Hematopoietic multipotent progenitor cell (in vitro differentiated cells): ENCODE measurements around the gene TFF2. TPM values are rescaled to one million over a fixed set of nuclear protein-coding genes. Genes with fewer than 3 reads are reported as not detected.
A peak's percentile ranks its signal among the peaks of the same experiment; 100 is the strongest.

ENCODE experiments used
- DNase-seq, 3 donors: peaks; one replicate each; pipeline ENCODE4 v3.0.0-alpha.2; 2011 to 2015; ENCODE audit warnings: low read depth in 2 of 3, low spot score in 2 of 3
- total RNA-seq: library from RNA; depleted of rRNA; stranded (reverse); fragments of >200 nt; gene quantifications from one replicate; pipeline ENCODE4 v1.2.3, GENCODE V29; 2012

The TFF2 gene
- total RNA-seq, 1 donor: not detected

DNA sequence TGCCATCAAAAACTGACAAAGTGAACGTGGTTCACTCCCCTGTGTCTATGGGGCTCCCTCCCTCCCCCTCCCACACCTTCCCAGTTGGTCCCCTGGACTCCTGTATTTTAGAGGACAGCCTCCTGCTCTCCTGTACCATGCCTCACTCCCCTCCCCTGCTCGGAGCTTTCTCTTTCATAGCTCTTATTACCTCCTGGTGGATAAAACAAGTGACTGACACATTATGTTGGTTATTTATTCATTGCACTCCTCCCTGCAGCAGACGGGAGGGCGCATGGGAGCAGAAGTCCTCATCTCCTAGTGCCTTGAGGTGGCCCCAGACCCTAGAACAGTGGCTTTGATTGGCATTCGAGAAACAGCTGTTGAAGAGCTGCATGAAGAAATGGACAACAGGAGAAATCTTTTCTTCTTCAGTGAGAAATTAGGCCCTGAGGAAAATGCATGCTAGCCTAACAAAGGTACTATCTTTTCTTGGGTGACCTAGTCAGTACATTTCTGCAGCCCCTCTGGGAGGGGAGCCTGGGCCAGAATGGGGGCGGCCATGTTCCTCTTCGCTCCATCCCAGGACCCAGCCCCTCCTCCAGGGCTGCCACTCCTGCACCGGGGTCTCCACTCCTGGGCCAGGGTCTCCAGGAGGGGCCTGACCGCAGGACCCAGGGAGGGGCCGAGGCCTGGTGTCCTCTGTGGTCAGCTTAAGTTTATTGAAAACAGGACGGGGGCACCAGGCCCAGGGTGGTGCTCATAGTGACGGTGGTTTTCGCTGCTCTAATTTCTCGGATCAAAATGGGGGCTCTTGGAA, 16.8 kb upstream of the TFF2 start:
- no peak for DNase-seq

DNA sequence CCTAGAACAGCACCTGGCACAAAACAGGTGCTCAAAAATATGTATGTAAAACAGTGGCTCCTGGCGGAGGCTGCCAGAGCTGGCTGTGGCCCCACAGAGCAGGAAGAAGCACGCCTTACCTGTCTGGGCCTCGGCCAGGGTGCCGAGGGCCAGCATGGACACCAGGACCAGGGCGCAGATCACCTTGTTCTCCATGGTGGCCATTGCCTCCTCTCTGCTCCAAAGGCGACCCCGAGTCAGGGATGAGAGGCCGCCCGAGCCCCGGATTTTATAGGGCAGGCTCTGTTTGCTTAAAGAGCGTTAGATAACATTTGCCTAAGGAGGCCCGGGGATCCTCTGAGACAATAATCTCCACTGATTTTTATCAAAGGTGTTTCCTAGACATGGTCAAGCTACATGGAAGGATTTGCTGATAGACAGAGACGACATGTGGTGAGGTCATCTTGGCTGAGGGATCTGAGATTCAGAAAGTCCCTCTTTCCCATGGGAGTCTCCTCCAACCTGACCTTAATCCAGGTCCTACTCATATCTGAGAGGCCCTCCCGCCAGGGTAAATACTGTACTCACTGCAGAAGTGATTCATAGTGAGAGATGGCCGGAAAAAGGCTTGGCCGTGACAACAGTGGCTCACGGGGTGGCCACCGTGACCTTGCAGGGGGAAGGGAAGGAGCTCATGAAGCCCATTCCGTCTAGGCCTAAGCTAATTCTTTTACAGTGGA, 15.7 kb upstream of the TFF2 start, which contains the start of gene TFF1:
TFF1 (minus strand) TSS at position 244 of the 719 bp plus-strand sequence; CDS start at position 204, 40 bp downstream.
- DNase-seq: no peak

DNA sequence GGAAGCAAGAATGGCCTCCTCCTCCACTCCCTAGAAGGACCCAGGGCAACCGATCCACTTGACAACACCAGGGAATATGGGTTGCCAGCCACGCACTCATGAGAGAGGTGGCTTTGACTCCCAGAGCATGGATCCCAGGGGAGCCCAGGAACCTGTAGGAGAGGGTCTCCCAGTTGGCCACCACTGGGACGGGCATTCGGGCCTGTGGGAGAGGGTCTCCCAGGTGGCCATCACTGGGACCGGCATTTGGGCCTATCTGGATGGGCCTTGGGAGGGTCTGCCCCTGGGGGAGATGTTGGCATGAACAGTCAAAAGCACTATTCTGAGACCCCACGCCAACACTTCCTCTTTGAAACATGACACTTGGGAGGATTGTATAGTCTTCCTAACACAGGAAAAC, 15.0 kb upstream of the TFF2 start:
- DNase-seq: no peak

DNA sequence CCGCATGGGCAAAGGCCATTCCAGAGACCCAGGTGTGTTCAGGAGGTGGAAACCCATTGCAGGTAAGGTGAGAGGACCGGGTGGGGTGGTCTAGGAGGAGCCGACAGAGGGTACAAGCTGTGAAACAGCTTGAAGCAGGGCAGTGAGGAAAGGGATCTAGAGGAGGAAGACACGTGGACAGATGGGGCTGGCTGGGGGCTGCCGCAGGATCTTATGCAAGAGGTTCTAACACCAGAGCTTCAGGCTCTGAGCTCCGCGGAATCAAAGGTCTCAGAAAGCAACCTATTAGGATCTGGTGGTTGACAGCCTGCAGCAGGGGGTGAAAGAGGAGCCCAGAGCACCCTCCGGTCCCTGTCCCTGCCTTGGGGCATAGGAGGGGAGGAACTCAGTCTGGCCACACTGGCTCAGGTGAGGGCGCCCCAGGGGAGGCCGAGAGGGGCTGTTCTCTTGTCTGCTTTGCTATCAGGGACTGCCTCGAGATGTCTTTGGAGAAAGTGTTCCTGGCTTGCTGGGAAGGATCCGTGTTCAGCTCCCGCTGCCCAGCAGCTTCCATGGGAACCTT, 13.6 kb upstream of the TFF2 start:
- DNase-seq: peak in 1 of 3 donors; percentile 41

DNA sequence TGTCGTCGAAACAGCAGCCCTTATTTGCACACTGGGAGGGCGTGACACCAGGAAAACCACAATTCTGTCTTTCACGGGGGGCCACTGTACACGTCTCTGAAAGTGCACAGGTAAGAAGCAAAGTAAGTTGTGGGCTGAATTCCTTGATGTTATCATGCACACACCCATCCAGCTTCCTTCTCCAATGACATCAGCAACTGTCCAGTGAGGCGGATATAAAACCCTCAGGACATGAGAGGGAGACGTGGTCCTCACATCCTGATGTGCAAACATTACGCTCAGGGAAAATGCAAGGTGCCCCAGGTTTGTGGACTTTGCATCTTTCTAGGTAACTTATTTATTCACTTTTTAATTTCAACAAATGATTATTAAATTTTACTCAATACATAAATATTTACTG, 12.5 kb upstream of the TFF2 start:
- DNase-seq: no peak

DNA sequence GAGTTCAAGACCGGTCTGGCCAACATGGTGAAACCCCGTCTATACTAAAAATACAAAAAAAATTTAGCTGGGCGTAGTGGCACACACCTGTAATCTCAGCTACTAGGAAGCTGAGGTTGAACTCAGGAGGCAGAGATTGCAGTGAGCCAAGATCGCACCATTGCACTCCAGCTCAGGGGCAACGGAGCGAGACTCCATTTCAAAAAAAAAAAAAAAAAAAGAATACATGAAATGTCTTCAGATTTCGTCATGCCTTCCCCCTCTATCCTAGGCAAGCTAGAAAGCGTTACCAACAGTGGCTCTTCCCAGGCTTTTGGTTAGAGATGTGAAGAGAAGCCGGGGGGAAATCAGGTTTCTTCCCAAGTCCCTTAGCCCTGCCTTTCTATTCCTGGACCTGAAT, 11.9 kb upstream of the TFF2 start:
- no peak for DNase-seq

DNA sequence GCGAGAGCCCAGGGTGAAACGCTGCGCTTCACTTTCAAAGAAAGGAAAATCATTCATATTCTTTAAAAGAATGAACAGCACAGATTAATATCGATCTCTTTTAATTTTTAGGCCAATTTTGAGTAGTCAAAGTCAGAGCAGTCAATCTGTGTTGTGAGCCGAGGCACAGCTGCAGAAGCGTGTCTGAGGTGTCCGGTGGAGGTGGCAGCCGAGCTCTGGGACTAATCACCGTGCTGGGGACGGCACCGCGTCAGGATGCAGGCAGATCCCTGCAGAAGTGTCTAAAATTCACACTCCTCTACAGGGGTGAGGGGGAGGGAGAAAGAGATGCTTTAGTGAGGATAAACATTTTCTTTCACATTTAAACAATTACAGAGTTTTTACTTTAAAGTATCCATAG, 11.4 kb upstream of the TFF2 start:
- DNase-seq: no peak

DNA sequence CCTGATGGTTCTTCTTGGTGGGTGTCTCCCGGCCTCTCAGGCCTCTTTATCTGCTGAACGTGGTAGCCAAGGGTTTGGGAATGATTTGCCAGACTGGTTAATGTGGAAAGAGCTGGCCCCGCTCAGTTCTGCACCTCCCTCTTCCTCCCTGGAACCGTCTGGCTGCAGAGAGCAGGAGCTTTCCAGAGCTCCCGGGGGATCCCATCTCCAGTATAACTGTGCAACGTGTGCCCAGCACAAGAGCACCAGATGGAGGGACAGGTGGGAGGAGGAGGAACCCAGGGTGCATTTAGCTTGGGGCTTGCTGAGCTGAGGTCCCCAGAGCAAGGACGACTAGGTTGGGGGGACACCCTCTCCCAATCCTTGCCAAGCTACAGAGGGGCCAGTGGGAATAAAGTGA, 10.5 kb upstream of the TFF2 start:
- DNase-seq: no peak

DNA sequence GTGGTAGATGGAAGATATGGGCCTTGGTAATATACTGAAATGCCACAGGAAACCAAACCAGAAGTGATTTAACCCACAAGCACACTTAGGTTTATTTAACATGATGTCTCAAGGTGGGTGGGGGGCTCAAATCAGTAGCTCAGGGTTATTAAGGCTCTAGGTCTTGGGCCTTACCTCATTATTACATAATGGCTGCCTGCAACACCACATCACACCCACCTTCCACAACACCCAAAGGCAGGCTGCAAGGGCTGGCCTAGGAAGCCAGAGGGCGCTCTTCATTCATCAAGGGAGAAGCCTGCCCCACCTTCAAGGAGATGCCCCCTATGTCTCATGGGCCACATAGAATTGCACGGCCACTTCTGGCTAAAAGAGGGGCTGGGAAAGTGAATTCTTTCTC, 9.5 kb upstream of the TFF2 start:
- no peak for DNase-seq

DNA sequence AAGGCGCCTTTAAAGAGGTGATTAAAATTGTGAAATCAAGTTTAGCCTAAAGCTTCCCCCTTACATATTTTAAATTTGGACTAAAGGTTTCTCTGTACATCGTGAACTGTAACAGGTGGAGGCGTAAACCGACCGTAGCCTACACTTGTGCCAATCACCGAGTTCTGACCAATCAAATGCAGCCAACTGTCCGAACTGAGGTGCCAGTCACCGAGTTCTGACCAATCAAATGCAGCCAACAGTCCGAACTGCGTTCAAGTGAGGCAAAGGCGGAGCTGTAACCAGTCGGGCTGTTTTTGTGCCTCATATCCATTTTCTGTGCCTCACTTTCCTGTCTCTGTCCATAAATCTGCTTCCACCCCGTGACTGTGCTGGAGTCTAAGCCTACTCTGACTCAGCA, 8.1 kb upstream of the TFF2 start:
- DNase-seq: no peak

DNA sequence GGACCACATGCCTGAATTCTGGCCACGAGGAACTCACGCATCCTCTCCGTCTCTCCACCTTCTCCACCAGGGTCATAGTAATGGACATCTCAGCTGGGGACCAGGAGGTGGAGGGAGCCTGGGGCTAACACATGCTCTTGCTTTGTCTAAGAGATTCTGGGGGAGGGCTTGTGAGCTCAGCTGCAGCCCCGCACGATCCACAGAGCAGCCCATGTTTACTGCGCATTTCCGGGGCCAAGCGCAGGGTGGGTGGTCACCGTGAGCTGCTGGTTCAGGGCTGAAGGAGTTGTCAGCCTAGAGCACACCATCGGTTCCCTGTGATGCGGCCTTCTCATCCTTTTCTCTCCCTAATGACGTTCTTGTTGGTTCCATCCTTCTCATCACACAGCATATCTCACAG, 7.5 kb upstream of the TFF2 start:
- no peak for DNase-seq

DNA sequence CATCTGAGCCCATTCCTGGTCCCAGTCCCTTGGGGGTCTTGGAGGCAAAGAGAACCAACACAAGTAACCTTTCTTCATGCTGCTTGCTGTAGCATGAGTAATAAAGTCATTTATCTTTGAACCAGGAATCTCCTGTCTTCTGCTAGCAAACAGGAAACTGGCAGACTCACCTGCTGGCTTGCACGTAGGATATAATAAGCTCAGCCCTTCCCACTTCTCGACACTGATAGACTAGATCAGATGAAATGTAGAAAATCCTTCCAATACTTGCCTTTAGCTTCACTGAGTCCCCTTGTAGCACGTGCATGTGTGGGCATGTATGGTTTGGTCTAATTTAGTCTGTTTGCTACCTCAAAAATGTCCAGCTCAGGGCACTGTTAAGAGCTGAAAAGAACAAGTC, 6.5 kb upstream of the TFF2 start:
- no peak for DNase-seq

DNA sequence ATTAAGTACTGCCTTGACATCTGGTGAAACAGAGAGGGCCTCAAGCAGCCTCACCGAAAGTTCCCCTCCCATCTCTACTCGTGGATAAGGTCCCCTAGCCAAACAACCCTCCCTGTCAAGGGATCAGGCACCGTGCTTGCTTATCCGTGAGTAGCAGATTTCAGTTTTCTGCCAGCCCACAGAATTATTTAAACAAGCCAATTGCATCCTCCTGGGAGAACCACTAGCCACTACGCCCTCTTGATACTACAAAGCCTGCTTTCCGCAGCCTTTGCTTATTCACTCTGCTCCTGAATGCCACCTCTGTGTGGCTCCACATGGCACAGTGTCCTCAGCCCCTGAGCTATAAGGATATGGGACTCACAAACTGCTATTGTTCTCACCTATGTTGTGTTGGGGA, 5.9 kb upstream of the TFF2 start:
- DNase-seq: no peak

DNA sequence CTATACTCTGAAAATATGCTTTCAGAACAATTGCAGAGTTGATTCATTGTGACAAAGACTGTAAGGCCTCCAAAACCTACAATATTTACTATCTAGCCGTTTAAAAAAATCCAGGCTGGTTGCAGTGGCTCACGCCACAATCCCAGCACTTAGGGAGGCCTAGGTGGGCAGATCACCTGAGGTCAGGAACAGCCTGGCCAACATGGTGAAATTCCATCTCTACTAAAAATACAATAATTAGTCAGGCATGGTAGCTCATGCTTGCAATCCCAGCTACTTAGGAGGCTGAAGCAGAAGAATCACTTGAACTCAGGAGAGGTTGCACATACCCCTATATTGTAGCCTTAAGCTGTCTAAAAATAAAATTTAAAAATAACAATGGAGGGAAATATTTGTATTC, 5.3 kb upstream of the TFF2 start:
- DNase-seq: no peak

DNA sequence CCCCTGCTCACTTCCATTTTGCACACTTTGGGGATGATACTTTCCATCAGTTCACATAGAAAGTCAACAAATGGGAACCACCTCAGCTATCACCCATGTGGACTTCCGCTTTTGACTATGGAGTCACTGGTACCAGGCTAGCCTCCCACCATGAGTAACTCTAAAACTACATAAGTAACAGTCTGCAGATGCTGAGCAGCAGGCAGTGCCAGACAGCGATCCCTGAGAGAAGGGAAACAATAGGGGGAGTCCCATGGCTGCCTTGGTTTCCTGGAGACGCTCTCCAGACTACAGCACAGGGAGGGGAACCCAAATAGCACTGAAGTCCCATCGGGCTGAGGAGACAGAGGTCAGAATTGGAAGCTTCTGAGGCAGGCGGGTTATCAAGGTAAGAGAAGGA, 2.8 kb upstream of the TFF2 start:
- no peak for DNase-seq

DNA sequence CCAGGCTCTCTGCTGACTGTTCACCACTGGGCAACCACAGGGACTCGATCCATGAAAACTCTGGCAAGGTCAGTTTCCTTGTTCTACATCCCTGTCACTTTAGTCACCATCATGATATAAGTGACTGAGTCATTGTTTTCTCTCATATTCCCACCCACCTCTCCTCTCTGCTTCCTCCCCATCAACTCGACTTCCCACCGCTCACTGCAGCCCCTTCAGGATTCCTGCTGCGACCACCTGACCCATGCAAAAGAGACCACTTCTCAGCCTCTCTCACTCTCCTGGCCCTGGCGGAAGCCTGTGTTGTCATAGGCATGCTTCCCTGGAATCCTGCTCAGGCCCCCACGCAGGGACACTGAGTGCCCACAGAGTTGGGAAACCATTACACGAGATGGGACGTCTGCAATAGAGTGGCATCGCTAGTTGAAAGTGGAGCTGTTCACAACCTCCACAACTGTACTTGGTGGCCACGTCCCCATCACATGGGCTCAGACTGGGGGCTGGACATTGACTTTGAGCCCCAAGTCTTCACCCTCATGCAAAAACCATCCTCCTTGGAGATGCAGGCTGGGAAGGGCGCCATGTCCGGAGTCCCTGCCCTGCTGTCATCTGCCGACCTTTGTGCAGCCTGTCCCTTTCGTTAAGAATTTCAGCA, 1.8 kb upstream of the TFF2 start:
- no peak for DNase-seq

DNA sequence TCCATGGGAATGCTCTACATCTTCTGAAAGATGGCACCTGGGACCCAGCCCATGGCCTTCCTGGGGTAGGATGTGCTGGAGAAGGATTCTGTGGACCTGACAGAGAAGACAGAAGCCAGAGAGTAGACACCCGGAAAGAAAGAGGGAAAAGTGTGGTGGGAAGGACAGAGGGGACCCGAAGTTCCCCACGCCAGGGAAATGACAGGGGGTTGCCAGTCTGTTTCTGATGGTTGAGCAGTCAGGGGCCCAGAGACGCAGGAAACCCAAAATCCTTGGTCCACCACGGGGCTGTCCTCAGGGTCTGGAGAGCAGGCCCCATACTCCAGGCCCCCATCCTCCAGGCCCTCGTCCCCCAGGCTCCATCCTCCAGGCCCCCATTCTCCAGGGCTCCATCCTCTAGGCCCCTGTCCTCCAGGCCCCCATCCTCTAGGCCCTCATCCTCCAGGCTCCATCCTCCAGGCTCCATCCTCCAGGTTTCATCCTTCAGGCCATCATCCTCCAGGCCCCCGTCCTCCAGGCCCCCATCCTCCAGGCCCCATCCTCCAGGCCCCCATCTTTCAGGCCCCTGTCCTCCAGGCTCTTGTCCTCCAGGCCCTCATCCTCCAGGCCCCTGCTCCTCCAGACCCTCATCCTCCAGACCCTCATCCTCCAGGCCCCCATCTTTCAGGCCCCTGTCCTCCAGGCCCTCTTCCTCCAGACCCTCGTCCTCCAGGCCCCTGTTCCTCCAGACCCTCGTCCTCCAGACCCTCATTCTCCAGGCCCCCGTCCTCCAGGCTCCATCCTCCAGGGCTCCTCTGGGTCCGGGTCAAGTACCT, 1.0 kb upstream of the TFF2 start:
- no peak for DNase-seq

DNA sequence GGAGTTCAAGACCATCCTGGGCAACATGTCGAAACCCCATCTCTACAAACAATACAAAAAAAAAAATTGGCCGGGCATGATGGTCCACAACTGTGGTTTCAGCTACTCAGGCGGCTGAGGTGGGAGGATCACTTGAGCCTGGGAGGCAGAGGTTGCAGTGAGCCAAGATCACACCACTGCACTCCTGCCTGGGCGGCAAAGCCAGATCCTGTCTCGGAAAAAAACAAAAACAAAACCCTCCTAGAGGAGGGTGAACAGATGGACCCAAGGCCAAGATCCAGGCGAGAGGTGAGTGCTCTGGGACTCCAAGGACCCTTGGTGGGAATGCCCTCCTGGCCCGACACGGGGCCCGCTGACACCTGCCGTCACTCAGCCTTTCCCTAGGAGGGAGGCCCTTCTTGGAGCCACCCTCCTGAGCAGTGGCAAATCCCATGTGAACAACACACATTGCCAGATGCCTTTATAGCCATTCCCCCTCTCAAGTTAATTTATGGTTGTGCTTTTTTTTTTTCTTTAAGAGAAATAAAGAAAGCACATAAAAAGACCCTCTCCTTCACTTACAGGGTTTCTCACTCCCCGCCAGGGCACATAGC, 380 bp downstream of the TFF2 start:
- DNase-seq: no peak

DNA sequence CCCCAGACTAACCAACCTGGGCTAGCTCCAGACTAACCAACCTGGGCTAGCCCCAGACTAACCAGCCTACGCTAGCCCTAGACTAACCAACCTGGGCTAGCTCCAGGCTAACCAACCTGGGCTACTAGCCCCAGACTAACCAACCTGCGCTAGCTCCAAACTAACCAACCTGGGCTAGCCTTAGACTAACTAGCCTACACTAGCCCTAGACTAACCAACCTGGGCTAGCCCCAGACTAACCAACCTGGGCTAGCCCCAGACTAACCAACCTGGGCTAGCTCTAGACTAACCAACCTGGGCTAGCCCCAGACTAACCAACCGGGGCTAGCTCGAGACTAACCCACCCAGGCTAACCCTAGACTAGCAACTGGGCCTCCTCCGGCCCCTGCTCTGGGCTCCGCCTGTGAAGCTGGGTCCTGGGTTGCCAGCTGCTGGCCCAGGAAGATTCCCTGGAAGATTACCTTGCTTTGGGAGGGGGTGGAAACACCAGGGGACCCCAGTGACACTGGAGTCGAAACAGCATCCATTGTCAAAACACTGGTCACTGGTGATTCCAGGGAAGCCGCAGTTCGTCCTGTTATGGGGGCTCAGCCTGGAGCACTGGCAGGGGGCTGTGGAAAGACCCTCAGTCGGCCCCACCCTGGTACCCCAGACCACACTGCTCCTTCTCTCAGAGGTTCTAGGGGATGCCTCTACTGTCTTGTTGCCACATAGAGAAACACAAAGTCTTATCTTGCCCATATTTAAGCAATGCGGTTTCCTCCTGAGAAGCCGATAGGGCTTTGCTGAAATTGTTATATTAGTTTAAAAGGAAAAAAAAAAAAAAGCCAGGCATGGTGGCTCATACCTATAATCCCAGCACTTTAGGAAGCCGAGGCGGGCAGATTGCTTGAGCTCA, 1.1 kb downstream of the TFF2 start:
- no peak for DNase-seq
